Coronary artery (tissue), 2 donors: ENCODE data around the gene MOGAT2.

ENCODE experiments used
- DNase-seq: peaks from one replicate; pipeline ENCODE4 v3.0.0-alpha.2; 2017; ENCODE audit warnings: low spot score
- H3K27ac ChIP-seq, 2 donors: fragments of 200-600 bp; sonication (generic); one replicate each; pipeline ENCODE4 v1.5.1; 2016 to 2019
- H3K4me3 ChIP-seq: fragments of 200-600 bp; sonication (generic); 2 replicates; pipeline ENCODE4 v1.5.1; 2016; ENCODE audit warnings: mild to moderate bottlenecking, moderate library complexity
- TF ChIP-seq, protein P1 (sequence below): fragments of 200-600 bp; sonication (generic); IDR thresholded peaks from one replicate; pipeline ENCODE4 v1.5.1; 2019; ENCODE audit warnings: antibody characterized with exemption

Gene MOGAT2

DNA sequence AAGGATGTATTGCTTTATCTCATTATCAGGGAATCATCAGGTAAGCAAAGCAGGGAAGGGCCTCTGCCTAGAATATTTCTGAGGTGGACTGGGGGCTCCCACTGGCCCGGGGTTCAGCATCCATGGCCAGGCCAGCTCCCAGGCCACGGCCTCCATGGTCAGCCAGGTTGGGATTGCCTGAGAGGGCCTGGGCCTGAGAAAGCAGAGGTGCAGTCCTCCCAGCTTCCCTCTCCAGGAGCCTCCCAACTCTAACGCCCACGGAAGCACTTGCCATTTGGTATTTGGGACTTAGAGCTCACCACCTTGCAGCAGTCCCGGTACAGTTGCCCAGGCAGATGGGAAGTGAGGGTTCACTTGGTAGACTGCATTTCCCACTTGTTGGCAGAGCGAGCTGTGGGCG, 63.7 kb downstream of the MOGAT2 start:
- no peak overlapping the region for H3K27ac ChIP-seq
- no peak for DNase-seq
- TF ChIP-seq, protein P1, sequence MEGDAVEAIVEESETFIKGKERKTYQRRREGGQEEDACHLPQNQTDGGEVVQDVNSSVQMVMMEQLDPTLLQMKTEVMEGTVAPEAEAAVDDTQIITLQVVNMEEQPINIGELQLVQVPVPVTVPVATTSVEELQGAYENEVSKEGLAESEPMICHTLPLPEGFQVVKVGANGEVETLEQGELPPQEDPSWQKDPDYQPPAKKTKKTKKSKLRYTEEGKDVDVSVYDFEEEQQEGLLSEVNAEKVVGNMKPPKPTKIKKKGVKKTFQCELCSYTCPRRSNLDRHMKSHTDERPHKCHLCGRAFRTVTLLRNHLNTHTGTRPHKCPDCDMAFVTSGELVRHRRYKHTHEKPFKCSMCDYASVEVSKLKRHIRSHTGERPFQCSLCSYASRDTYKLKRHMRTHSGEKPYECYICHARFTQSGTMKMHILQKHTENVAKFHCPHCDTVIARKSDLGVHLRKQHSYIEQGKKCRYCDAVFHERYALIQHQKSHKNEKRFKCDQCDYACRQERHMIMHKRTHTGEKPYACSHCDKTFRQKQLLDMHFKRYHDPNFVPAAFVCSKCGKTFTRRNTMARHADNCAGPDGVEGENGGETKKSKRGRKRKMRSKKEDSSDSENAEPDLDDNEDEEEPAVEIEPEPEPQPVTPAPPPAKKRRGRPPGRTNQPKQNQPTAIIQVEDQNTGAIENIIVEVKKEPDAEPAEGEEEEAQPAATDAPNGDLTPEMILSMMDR = no peak
- no peak overlapping the region for H3K4me3 ChIP-seq

DNA sequence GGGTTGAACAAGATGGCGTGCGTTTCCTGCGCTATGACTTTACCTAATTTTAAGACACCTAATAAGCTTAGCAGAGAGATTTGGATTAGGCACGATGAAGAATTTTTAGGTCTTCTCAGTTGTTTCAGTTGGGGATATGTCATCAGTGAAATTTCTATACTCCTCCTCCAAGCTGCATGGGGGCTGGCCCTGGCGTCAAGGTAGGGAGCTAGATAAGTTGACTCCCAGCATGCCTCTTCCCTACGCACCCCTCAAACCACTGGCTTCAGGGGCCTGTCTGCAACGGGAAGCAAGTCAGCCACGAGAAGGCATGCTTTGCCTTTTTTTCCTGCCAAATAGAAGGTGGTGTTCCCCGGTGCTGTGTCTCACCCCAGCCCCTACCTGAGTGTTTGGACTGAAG, 64.2 kb downstream of the MOGAT2 start:
- Histone ChIP-seq H3K27ac (no peak overlapping the region), H3K4me3 (no peak overlapping the region)
- DNase-seq = no peak
- TF ChIP-seq, protein P1 = no peak
